ENCODE results near the gene SH3BP2. TPM values are rescaled to one million over a fixed set of nuclear protein-coding genes. Genes with fewer than 3 reads are reported as not detected.

Gene SH3BP2
- total RNA-seq, 1 donor from 2014 or later, result 70.8 TPM

- DNase-seq (ENCODE audit: low spot score, unreplicated experiment), result no peak
- H3K4me1 Mint-ChIP-seq (ENCODE audit: low read depth), result peaks cover 42% of the 10 kb centered on the region
- TF ChIP-seq, protein P1, sequence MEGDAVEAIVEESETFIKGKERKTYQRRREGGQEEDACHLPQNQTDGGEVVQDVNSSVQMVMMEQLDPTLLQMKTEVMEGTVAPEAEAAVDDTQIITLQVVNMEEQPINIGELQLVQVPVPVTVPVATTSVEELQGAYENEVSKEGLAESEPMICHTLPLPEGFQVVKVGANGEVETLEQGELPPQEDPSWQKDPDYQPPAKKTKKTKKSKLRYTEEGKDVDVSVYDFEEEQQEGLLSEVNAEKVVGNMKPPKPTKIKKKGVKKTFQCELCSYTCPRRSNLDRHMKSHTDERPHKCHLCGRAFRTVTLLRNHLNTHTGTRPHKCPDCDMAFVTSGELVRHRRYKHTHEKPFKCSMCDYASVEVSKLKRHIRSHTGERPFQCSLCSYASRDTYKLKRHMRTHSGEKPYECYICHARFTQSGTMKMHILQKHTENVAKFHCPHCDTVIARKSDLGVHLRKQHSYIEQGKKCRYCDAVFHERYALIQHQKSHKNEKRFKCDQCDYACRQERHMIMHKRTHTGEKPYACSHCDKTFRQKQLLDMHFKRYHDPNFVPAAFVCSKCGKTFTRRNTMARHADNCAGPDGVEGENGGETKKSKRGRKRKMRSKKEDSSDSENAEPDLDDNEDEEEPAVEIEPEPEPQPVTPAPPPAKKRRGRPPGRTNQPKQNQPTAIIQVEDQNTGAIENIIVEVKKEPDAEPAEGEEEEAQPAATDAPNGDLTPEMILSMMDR (IDR thresholded peaks at IDR 0.05; ENCODE audit: unreplicated experiment), result no peak
- no peaks in the 10 kb centered on the region for H3K36me3 Mint-ChIP-seq (ENCODE audit: insufficient read depth)
- H3K27ac Mint-ChIP-seq, result peak overlapping the region; percentile 41
- H3K9me3 Mint-ChIP-seq (ENCODE audit: low read depth), result no peaks in the 10 kb centered on the region
- no peak overlapping the region for H3K4me3 Mint-ChIP-seq (ENCODE audit: low read depth)
- no peaks in the 10 kb centered on the region for H3K27me3 Mint-ChIP-seq
These were observed 54.5 kb downstream of the SH3BP2 start for GRCh38 chr4:2847302-2847871.

GRCh38 chr4:2848449-2848848 is 55.6 kb downstream of the SH3BP2 start:
- no peak for DNase-seq (ENCODE audit: low spot score, unreplicated experiment)
- no peaks in the 10 kb centered on the region for H3K27me3 Mint-ChIP-seq
- peaks cover 40% of the 10 kb centered on the region for H3K4me1 Mint-ChIP-seq (ENCODE audit: low read depth)
- H3K36me3 Mint-ChIP-seq (ENCODE audit: insufficient read depth), result no peaks in the 10 kb centered on the region
- H3K4me3 Mint-ChIP-seq (ENCODE audit: low read depth), result no peak overlapping the region
- TF ChIP-seq, protein P1 (IDR thresholded peaks at IDR 0.05; ENCODE audit: unreplicated experiment), result no peak
- no peaks in the 10 kb centered on the region for H3K9me3 Mint-ChIP-seq (ENCODE audit: low read depth)
- no peak overlapping the region for H3K27ac Mint-ChIP-seq

DNA sequence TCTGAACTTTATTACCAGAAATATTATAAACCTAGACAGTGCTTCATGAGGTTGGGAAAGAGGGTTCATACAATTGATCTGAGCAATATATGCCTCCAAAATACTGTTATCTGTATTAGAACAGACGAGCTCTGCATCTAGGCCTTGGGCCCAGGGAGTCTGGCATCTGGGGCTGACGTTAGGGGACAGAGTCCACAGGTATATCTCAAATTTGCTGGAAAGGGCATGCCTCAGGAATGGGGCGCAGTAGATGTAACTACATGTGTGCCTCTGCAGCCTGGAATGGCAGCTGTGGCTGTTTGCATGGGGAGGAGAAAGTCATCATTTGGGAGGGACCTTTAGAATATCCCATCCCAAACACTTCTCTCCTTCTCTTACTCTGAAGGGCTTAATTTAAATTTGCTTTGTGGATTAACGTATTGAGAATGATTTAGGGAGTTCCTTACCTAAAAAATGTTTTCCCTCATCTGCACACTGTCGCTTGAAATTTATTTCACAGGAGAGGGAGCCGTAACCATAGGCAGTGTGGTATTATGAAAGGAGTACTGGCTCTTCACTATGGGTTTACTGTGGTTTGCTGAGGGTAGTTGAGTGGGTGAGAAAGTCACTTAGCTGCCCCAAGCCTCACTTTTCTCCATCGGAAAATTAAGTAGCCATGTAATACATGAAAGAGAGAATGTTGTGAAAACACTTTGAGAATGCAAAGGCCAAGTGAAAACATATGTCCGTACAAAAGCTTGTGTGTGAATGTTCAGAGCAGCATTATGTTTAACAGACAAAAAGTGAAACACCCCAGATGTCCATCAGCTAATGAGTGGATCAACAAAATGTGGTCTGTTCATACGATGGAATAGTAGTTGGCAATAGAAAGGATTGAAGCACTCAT is 56.6 kb downstream of the SH3BP2 start:
- Mint-ChIP-seq H3K4me3 (ENCODE audit: low read depth) (no peak overlapping the region), H3K4me1 (ENCODE audit: low read depth) (peaks cover 39% of the 10 kb centered on the region), H3K27ac (peak overlapping the region; percentile 78), H3K27me3 (no peaks in the 10 kb centered on the region), H3K9me3 (ENCODE audit: low read depth) (no peaks in the 10 kb centered on the region), H3K36me3 (ENCODE audit: insufficient read depth) (peaks cover 1% of the 10 kb centered on the region)
- TF ChIP-seq, protein P1 (IDR thresholded peaks at IDR 0.05; ENCODE audit: unreplicated experiment), result no peak
- DNase-seq (ENCODE audit: low spot score, unreplicated experiment), result no peak

GRCh38 chr4:2850966-2851798 is 58.3 kb downstream of the SH3BP2 start:
- no peak overlapping the region for H3K4me3 Mint-ChIP-seq (ENCODE audit: low read depth)
- no peaks in the 10 kb centered on the region for H3K9me3 Mint-ChIP-seq (ENCODE audit: low read depth)
- TF ChIP-seq, protein P1 (IDR thresholded peaks at IDR 0.05; ENCODE audit: unreplicated experiment), result no peak
- peak overlapping the region; percentile 49 for H3K27ac Mint-ChIP-seq
- peaks cover 24% of the 10 kb centered on the region for H3K4me1 Mint-ChIP-seq (ENCODE audit: low read depth)
- peaks cover 4% of the 10 kb centered on the region for H3K36me3 Mint-ChIP-seq (ENCODE audit: insufficient read depth)
- no peak for DNase-seq (ENCODE audit: low spot score, unreplicated experiment)
- H3K27me3 Mint-ChIP-seq, result no peaks in the 10 kb centered on the region

DNA sequence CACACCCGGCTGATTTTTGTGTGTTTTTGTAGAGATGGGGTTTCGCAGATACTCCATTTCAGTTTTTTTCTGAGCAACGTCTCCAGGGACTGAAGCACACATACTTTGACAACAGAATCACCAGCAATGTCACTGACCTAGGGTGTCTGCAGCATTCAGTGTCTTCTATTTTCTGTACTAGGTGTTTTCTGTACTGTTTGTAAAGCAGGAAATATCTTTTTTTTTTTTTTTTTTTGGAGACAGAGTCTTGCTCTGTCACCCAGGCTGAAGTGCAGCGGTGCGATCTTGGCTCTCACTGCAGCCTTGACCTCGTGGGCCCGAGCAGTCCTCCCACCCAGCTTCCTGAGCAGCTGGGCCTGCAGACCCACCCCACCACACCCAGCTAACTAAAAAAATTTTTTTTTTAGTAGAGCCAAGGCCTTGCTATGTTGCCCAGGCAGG is 59.6 kb downstream of the SH3BP2 start:
- H3K36me3 Mint-ChIP-seq (ENCODE audit: insufficient read depth), result peaks cover 8% of the 10 kb centered on the region
- no peak overlapping the region for H3K4me3 Mint-ChIP-seq (ENCODE audit: low read depth)
- DNase-seq (ENCODE audit: low spot score, unreplicated experiment), result no peak
- H3K27me3 Mint-ChIP-seq, result no peaks in the 10 kb centered on the region
- TF ChIP-seq, protein P1 (IDR thresholded peaks at IDR 0.05; ENCODE audit: unreplicated experiment), result no peak
- no peaks in the 10 kb centered on the region for H3K9me3 Mint-ChIP-seq (ENCODE audit: low read depth)
- H3K4me1 Mint-ChIP-seq (ENCODE audit: low read depth), result peaks cover 23% of the 10 kb centered on the region
- H3K27ac Mint-ChIP-seq, result no peak overlapping the region

Data from progenitor cell of endocrine pancreas (in vitro differentiated cells).